K562 (cell line): ENCODE measurements around the gene SCML2. TPM values are rescaled to one million over a fixed set of nuclear protein-coding genes. Genes with fewer than 3 reads are reported as not detected.

Experiments
- ATAC-seq: fragments of 200-7000 bp; cut with Tn5 transposase; 3 replicates; pipeline ENCODE4 v1.9.1; 2020; ENCODE audit warnings: moderate library complexity
- BruUV-seq: library from RNA; stranded (reverse); fragments of 400-500 nt; replicated peaks from 2 replicates; lab custom pipeline; 2021; lab: Mats Ljungman, UMichigan
- CTCF ChIA-PET: fragments of 300-600 bp; formaldehyde crosslinking; extraction: SDS; loops from one replicate; lab custom pipeline; 2021; ENCODE audit warnings: low intra/inter-chr PET ratio; lab: Yijun Ruan, JAX
- POLR2A ChIA-PET: fragments of 300-600, 350-650 bp; sonication (Branson Sonifier 250); formaldehyde crosslinking; extraction: SDS; loops from one replicate; lab custom pipeline; 2021; ENCODE audit warnings: antibody characterized with exemption, inconsistent platforms; lab: Yijun Ruan, JAX
- DNase-seq, 4 experiments: peaks; one replicate each; pipeline versions ENCODE4 v3.0.0 to v3.0.0-alpha.2; 2011 to 2018; ENCODE audit warnings: low spot score in 3 of 4, mixed read lengths in 3 of 4; ENCODE audit errors: extremely low read depth in 1 of 4
- FAIRE-seq: peaks from 2 replicates; lab custom pipeline; 2011; peaks lifted over from hg19 to GRCh38; lab: Jason Lieb, UNC
- H2AFZ ChIP-seq: 2 replicates; pipeline ENCODE4 v1.6.0; 2011; ENCODE audit warnings: low read depth, low read length, control low read depth, inconsistent platforms
- H3K27ac ChIP-seq: fragments of 200-600 bp; 3 replicates; pipeline ENCODE4 v1.8.0; 2011; ENCODE audit warnings: low read depth, mild to moderate bottlenecking, control low read depth, inconsistent platforms, low read length, moderate library complexity, mixed read lengths; ENCODE audit errors: extremely low read depth
- H3K27me3 ChIP-seq, 2 experiments: fragments of 300-600 bp in 1 of 2; 2 replicates in 1 of 2; 3 replicates in 1 of 2; pipeline versions ENCODE4 v1.6.0 to v1.8.0; 2011; ENCODE audit warnings: inconsistent platforms in 2 of 2, low read length in 2 of 2, mild to moderate bottlenecking in 1 of 2, mixed read lengths in 1 of 2, moderate library complexity in 1 of 2; ENCODE audit not compliant: control insufficient read depth in 2 of 2, insufficient read depth in 2 of 2
- H3K36me3 ChIP-seq: fragments of 300-600 bp; 3 replicates; pipeline ENCODE4 v1.8.0; 2011; ENCODE audit warnings: mild to moderate bottlenecking, low read length, inconsistent platforms; ENCODE audit not compliant: control insufficient read depth, insufficient read depth
- H3K4me1 ChIP-seq, 2 experiments: fragments of 200-600 bp in 1 of 2; replicated peaks in 1 of 2; 2 replicates in 1 of 2; 3 replicates in 1 of 2; pipeline versions ENCODE4 v1.5.1 to v1.8.0; 2011; ENCODE audit warnings: inconsistent platforms in 2 of 2, low read length in 2 of 2, mild to moderate bottlenecking in 1 of 2, mixed read lengths in 1 of 2, moderate library complexity in 1 of 2; ENCODE audit not compliant: control insufficient read depth in 2 of 2, insufficient read depth in 2 of 2
- H3K4me2 ChIP-seq: 2 replicates; pipeline ENCODE4 v1.6.1; 2011; ENCODE audit warnings: low read length, control low read depth, inconsistent platforms, mixed read lengths; ENCODE audit not compliant: insufficient read depth
- H3K4me3 ChIP-seq: fragments of 200-600 bp; sonication (generic), shearing (Covaris generic); 2 replicates; pipeline ENCODE4 v1.5.1; 2016; ENCODE audit warnings: control low read depth, inconsistent platforms
- H3K79me2 ChIP-seq: fragments of 200-600 bp; 3 replicates; pipeline ENCODE4 v1.8.0; 2011; ENCODE audit warnings: low read length, inconsistent platforms; ENCODE audit not compliant: control insufficient read depth, insufficient read depth
- H3K9ac ChIP-seq, 2 experiments: 2 replicates each; pipeline versions ENCODE4 v1.6.0 to v1.6.1; 2011; ENCODE audit warnings: low read depth in 2 of 2, low read length in 2 of 2, control low read depth in 1 of 2, inconsistent platforms in 1 of 2, mild to moderate bottlenecking in 1 of 2, mixed read lengths in 1 of 2; ENCODE audit not compliant: insufficient read depth in 1 of 2
- H3K9me1 ChIP-seq: one replicate; pipeline ENCODE4 v1.6.0; 2011; ENCODE audit warnings: inconsistent platforms, mild to moderate bottlenecking, low read length, moderate library complexity; ENCODE audit not compliant: control insufficient read depth, insufficient read depth
- H3K9me3 ChIP-seq: replicated peaks from 2 replicates; pipeline ENCODE4 v1.5.1; 2011; ENCODE audit warnings: low read depth, low read length, inconsistent platforms; ENCODE audit not compliant: control insufficient read depth, insufficient read depth
- H4K20me1 ChIP-seq: replicated peaks from 2 replicates; pipeline ENCODE4 v1.6.1; 2011; ENCODE audit warnings: low read length, inconsistent platforms, mixed read lengths; ENCODE audit not compliant: control insufficient read depth, insufficient read depth
- FOS ChIP-seq: IDR thresholded peaks from 3 replicates; pipeline ENCODE4 v1.6.1; 2011; ENCODE audit not compliant: insufficient read length; ENCODE audit errors: extremely low read depth
- FOXK1 ChIP-seq: sonication (generic); formaldehyde crosslinking; IDR thresholded peaks from 2 replicates; pipeline ENCODE4 v1.8.0; 2022; ENCODE audit warnings: missing genetic modification reagents, mild to moderate bottlenecking, borderline replicate concordance
- MYC ChIP-seq, 2 experiments: fragments of 250-450 bp in 1 of 2; sonication (Bioruptor Pico) in 1 of 2; IDR thresholded peaks; 2 replicates each; pipeline versions ENCODE4 v1.5.1 to v1.6.1; 2012 to 2021; ENCODE audit warnings: low read depth in 2 of 2, borderline replicate concordance in 1 of 2, improper control_type of control experiment in 1 of 2, low read length in 1 of 2, mild to moderate bottlenecking in 1 of 2, moderate library complexity in 1 of 2
- NCOA6 ChIP-seq: fragments of 450-650 bp; IDR thresholded peaks from 2 replicates; pipeline ENCODE4 v1.6.1; 2017; ENCODE audit warnings: mild to moderate bottlenecking
- RBM22 ChIP-seq: fragments of 200-400 bp; formaldehyde crosslinking; IDR thresholded peaks from 2 replicates; pipeline ENCODE4 v1.6.1; 2018; ENCODE audit warnings: low read length, low read depth; ENCODE audit not compliant: poor library complexity, severe bottlenecking
- RUNX1 ChIP-seq: sonication (generic); IDR thresholded peaks from 2 replicates; pipeline ENCODE4 v1.6.1; 2016; ENCODE audit warnings: antibody characterized with exemption, low read depth
- SMAD3 ChIP-seq: fragments of 450-650 bp; formaldehyde crosslinking; conservative IDR thresholded peaks from 2 replicates; pipeline ENCODE4 v1.4.0; 2020; ENCODE audit warnings: mild to moderate bottlenecking
- TARDBP ChIP-seq: fragments of 450-650 bp; IDR thresholded peaks from 2 replicates; pipeline ENCODE4 v1.6.1; 2016
- TOE1 ChIP-seq, 2 experiments: fragments of 450-650 bp in 1 of 2; sonication (generic) in 1 of 2; formaldehyde crosslinking in 1 of 2; IDR thresholded peaks; 2 replicates each; pipeline versions ENCODE4 v1.7.1 to v1.8.0; 2016 to 2022; ENCODE audit warnings: borderline replicate concordance in 2 of 2, mild to moderate bottlenecking in 2 of 2, antibody characterized with exemption in 1 of 2, inconsistent platforms in 1 of 2, low read depth in 1 of 2, missing genetic modification reagents in 1 of 2, moderate library complexity in 1 of 2
- ZNF324 ChIP-seq: fragments of 250-450 bp; sonication (Bioruptor Pico); IDR thresholded peaks from 2 replicates; pipeline ENCODE4 v1.4.0; 2020; ENCODE audit warnings: mild to moderate bottlenecking
- ZNF507 ChIP-seq: conservative IDR thresholded peaks from 2 replicates; pipeline ENCODE4 v1.6.1; 2017; ENCODE audit warnings: missing genetic modification characterization, missing compliant biosample characterization
- WGBS: fragments of 100-300 bp; shearing (Covaris generic); methylation state at CpG from one replicate; pipeline ENCODE4 v1.1.6; 2016; ENCODE audit warnings: low coverage, mixed read lengths; ENCODE audit not compliant: insufficient coverage; ENCODE audit errors: missing lambda C conversion rate; 5-methylcytosine and 5-hydroxymethylcytosine counted together
- in situ Hi-C: fragments of 300-500 bp; cut with MboI; formaldehyde crosslinking; loops from 4 replicates; pipeline ENCODE4 v1.15.0; 2018; ENCODE audit warnings: inconsistent platforms, mixed read lengths
- intact Hi-C: fragments of 100-400 bp; cut with micrococcal nuclease; formaldehyde crosslinking; loops from 2 replicates; pipeline ENCODE4 v1.14.2; 2022
- polyA plus RNA-seq, 8 experiments: library from polyadenylated mRNA; depleted of rRNA in 4 of 8; stranded (reverse) in 5 of 8; unstranded in 3 of 8; fragments of >200 nt; fragmentation: Nextera tagmentation in 2 of 8; fragmentation: Illumina TruSeq in 1 of 8; extraction: Ambion mirVana in 2 of 8; extraction: Trizol in 1 of 8; gene quantifications; 2 replicates each; pipeline versions ENCODE4 v1.2.1 to v1.2.3, GENCODE V29; 2011 to 2014; ENCODE audit warnings: inconsistent platforms in 1 of 8, missing spikeins in 1 of 8
- total RNA-seq, 7 experiments: library from RNA; depleted of rRNA in 6 of 7; stranded (reverse); fragments of >200 nt in 6 of 7; fragmentation: Illumina TruSeq in 2 of 7; extraction: Trizol in 2 of 7; gene quantifications; 2 replicates each; pipeline versions ENCODE4 v1.2.1 to v1.2.3, GENCODE V29; 2011 to 2021; ENCODE audit warnings: low replicate concordance in 1 of 7
- TF ChIP-seq, protein P1 (sequence below): fragments of 250-450 bp; sonication (Bioruptor Pico); IDR thresholded peaks from 2 replicates; pipeline ENCODE4 v1.8.0; 2022; ENCODE audit warnings: inconsistent platforms
- TF ChIP-seq, protein P2 (sequence below): sonication (generic); formaldehyde crosslinking; IDR thresholded peaks from 2 replicates; pipeline ENCODE4 v1.8.1; 2023; ENCODE audit warnings: mild to moderate bottlenecking, missing genetic modification reagents

SCML2 gene
- total and polyA plus RNA-seq, 9 of the 15 experiments (the other 6 are each of a cell fraction or from before 2014, with no cell fraction given): 15.1 to 30.8 (median 22.9) TPM

DNA sequence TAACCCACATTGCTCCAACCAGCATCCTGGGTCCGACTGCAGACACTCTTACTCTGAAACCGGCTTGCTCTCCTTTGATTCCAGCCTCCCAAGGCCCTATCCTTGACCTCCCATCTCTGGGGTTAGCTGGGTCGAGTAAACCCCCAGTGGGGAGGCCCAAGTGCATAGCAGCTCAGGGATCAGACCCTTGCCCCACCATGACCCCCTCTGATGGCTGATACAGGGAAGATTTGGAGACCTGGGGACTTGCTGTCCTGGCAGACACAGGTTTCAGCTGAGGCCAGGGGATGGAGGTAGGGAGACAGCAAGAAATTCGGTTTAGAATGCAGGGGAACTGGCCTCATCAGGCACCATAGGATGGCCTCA lies 47.3 kb upstream of the SCML2 start:
- H3K27me3 ChIP-seq: peaks cover 4 to 31% of the 10 kb centered on the region in 2 experiments; a peak in 3 of 5 replicates
- no peak overlapping the region for H3K4me3 ChIP-seq
- WGBS: 3% methylated on average over 4 of the region's 4 CpGs
- H3K36me3 ChIP-seq: no peaks in the 10 kb centered on the region
- CTCF ChIA-PET: no interaction called here
- no peak overlapping the region for H3K4me2 ChIP-seq
- DNase-seq (no peak), FAIRE-seq (no peak)
- POLR2A ChIA-PET: interaction anchor here (0.6 to 0.7 kb wide), 2 partner anchors 69 to 535 kb away, joined by 3 read pairs; no protein-coding TSS in a partner anchor
- no peak for TF ChIP-seq FOXK1 (CRISPR knock-in tag)
- no peak for TF ChIP-seq RUNX1
- no peak for TF ChIP-seq MYC (IDR thresholded peaks at IDR 0.05; ENCODE audit: low read depth, low read length)
- no peak for TF ChIP-seq MYC (CRISPR knock-in tag; IDR thresholded peaks at IDR 0.05; ENCODE audit: borderline replicate concordance, low read depth)
- no peak for TF ChIP-seq RBM22
- no peak for TF ChIP-seq ZNF507 (tag)
- TF ChIP-seq TOE1 (IDR thresholded peaks at IDR 0.05; ENCODE audit: borderline replicate concordance): no peak
- TF ChIP-seq TOE1 (CRISPR knock-in tag; IDR thresholded peaks at IDR 0.05; ENCODE audit: borderline replicate concordance, low read depth): no peak
- TF ChIP-seq, protein P1, sequence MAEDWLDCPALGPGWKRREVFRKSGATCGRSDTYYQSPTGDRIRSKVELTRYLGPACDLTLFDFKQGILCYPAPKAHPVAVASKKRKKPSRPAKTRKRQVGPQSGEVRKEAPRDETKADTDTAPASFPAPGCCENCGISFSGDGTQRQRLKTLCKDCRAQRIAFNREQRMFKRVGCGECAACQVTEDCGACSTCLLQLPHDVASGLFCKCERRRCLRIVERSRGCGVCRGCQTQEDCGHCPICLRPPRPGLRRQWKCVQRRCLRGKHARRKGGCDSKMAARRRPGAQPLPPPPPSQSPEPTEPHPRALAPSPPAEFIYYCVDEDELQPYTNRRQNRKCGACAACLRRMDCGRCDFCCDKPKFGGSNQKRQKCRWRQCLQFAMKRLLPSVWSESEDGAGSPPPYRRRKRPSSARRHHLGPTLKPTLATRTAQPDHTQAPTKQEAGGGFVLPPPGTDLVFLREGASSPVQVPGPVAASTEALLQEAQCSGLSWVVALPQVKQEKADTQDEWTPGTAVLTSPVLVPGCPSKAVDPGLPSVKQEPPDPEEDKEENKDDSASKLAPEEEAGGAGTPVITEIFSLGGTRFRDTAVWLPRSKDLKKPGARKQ (CRISPR knock-in tag): no peak
- TF ChIP-seq TARDBP: no peak
- TF ChIP-seq SMAD3 (CRISPR knock-in tag): no peak
- TF ChIP-seq ZNF324 (CRISPR knock-in tag): no peak
- TF ChIP-seq NCOA6: no peak
- no peak for TF ChIP-seq FOS
- TF ChIP-seq, protein P2, sequence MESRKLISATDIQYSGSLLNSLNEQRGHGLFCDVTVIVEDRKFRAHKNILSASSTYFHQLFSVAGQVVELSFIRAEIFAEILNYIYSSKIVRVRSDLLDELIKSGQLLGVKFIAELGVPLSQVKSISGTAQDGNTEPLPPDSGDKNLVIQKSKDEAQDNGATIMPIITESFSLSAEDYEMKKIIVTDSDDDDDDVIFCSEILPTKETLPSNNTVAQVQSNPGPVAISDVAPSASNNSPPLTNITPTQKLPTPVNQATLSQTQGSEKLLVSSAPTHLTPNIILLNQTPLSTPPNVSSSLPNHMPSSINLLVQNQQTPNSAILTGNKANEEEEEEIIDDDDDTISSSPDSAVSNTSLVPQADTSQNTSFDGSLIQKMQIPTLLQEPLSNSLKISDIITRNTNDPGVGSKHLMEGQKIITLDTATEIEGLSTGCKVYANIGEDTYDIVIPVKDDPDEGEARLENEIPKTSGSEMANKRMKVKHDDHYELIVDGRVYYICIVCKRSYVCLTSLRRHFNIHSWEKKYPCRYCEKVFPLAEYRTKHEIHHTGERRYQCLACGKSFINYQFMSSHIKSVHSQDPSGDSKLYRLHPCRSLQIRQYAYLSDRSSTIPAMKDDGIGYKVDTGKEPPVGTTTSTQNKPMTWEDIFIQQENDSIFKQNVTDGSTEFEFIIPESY: no peak
- TF ChIP-seq, all 486 proteins: peak for 0
- H4K20me1 ChIP-seq: no peaks in the 10 kb centered on the region
- no peaks in the 10 kb centered on the region for H3K9me1 ChIP-seq
- intact Hi-C loops: no loop called here
- no peak overlapping the region for H3K9ac ChIP-seq
- in situ Hi-C loops: no loop called here
- H3K4me1 ChIP-seq: no peaks in the 10 kb centered on the region
- H3K79me2 ChIP-seq: no peaks in the 10 kb centered on the region
- no peak overlapping the region for H2AFZ ChIP-seq
- ATAC-seq: no peak
- no TSS peak for BruUV-seq
- H3K9me3 ChIP-seq: no peaks in the 10 kb centered on the region
- H3K27ac ChIP-seq: no peak overlapping the region
